DMS53 treated with DMSO at 0.1 percent for 48 hours (cell line): ENCODE results near the gene STON2.
"Not testable (repeated sequence)": the region's sequence is repeated elsewhere in the genome, so short reads cannot be mapped to it uniquely, and the experiment has no call there.

Experiments
- DNase-seq: peaks from one replicate; lab custom pipeline; 2025; ENCODE audit not compliant: unreplicated experiment; lab: John Stamatoyannopoulos, UW

Gene STON2

DNA sequence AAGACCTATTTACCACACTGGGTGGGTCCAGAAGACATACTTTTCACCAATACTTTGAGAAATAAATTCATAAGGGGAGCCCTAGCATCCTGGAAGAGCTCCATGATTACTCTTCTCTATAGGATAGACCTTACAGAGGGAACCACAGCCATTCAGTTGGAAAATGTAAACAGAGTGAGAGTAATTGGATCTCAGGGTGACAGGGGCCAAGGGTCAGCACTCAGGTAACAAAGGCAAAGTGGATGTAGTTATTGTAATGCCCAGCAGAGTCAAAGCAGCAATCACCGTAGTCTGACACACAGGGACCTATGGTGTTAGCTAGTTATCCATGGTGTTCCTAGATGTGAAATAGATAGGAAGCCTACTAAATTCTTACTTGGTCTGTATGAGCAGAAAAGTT is 168.6 kb downstream of the STON2 start:
- peak; percentile 4 for DNase-seq

- DNase-seq: no peak
Observed at GRCh38 chr14:81224222-81224621, 175.9 kb downstream of the STON2 start.

DNA sequence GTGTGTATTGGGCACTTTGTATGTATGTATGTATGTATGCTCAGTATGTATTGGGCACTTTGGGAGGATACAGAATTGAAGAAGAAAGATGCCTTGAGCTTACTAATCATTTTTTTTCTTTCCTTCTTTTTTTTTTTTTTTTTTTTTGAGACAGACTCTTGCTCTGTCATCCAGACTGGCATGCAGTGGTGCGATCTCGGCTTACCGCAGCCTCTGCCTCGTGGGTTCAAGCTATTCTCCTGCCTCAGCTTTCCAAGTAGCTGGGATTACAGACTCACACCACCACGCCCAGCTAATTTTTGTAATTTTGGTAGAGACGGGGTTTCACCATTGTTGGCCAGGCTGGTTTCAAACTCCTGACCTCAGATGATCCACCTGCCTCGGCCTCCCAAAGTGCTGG is 176.3 kb downstream of the STON2 start:
- not testable (repeated sequence) for DNase-seq

- DNase-seq: peak; percentile 3
Observed at GRCh38 chr14:81222691-81223090, 177.4 kb downstream of the STON2 start.

DNA sequence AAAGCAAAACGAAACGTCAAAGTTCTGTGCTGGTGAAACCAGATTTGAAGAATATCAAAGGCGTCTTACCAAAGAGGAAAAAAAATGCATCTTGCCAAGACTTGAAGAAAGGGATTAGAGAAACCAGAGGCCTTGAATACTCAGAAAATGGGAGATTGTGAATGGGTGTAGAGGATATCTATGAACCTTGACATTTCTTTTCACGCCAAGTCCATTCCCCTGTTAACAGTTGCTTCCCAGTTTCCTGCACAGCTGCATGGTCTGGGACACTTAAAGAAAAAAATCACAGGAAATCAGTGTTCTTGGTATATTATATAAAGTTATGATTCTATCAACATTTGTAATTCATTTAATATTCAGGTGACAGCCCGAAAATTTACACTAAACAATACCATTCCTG is 178.0 kb downstream of the STON2 start:
- no peak for DNase-seq

DNA sequence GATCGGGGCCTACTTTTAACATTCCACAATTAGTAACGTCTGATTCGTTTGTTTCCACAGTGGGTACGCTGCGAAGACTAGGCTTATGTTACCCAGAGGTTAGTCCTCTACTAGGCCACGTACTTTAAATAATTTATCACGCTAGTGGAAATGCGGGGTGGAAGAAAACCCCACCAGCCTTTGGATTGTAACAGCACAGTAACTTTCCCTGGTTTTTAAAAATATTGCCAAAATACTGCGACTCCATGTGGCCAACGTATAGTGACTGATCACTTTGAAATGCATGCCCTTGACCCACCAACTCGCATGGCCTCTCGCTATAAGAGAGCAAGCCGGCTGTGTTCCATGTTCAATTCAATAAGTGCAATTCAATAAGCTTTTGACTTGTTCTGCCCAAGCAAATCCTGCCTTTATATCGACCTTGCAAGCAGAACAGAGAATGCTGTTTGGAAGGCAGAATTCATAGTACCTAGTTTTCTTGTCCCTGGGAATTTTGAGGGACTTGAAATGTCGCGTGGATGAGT is 178.5 kb downstream of the STON2 start:
- DNase-seq: no peak

- peak; percentile 72 for DNase-seq
Observed at GRCh38 chr14:81220830-81221578, 179.1 kb downstream of the STON2 start, which contains the start of gene GTF2A1. TSS of gene GTF2A1 (minus strand) at chr14:81220959. CDS start at chr14:81220518, 441 bp downstream.

- no peak for DNase-seq
Observed at GRCh38 chr14:81220580-81220829, 179.6 kb downstream of the STON2 start.

GRCh38 chr14:81219759-81220579 is 180.2 kb downstream of the STON2 start:
- DNase-seq: no peak

GRCh38 chr14:81219210-81219758 is 180.8 kb downstream of the STON2 start:
- DNase-seq: peak; percentile 71

- no peak for DNase-seq
Observed at GRCh38 chr14:81211844-81212243, 188.3 kb downstream of the STON2 start.
